K562 (cell line): ENCODE data around the gene EPHX1. TPM values are rescaled to one million over a fixed set of nuclear protein-coding genes. Genes with fewer than 3 reads are reported as not detected.

Source experiments
- ATAC-seq: fragments of 200-7000 bp; cut with Tn5 transposase; 3 replicates; pipeline ENCODE4 v1.9.1; 2020; ENCODE audit warnings: moderate library complexity
- BruUV-seq: library from RNA; stranded (reverse); fragments of 400-500 nt; replicated peaks from 2 replicates; lab custom pipeline; 2021; lab: Mats Ljungman, UMichigan
- CTCF ChIA-PET: fragments of 300-600 bp; formaldehyde crosslinking; extraction: SDS; loops from one replicate; lab custom pipeline; 2021; ENCODE audit warnings: low intra/inter-chr PET ratio; lab: Yijun Ruan, JAX
- POLR2A ChIA-PET: fragments of 300-600, 350-650 bp; sonication (Branson Sonifier 250); formaldehyde crosslinking; extraction: SDS; loops from one replicate; lab custom pipeline; 2021; ENCODE audit warnings: antibody characterized with exemption, inconsistent platforms; lab: Yijun Ruan, JAX
- DNase-seq, 4 experiments: peaks; one replicate each; pipeline versions ENCODE4 v3.0.0 to v3.0.0-alpha.2; 2011 to 2018; ENCODE audit warnings: low spot score in 3 of 4, mixed read lengths in 3 of 4; ENCODE audit errors: extremely low read depth in 1 of 4
- FAIRE-seq: peaks from 2 replicates; lab custom pipeline; 2011; peaks lifted over from hg19 to GRCh38; lab: Jason Lieb, UNC
- H2AFZ ChIP-seq: 2 replicates; pipeline ENCODE4 v1.6.0; 2011; ENCODE audit warnings: low read depth, low read length, control low read depth, inconsistent platforms
- H3K27ac ChIP-seq: fragments of 200-600 bp; 3 replicates; pipeline ENCODE4 v1.8.0; 2011; ENCODE audit warnings: low read depth, mild to moderate bottlenecking, control low read depth, inconsistent platforms, low read length, moderate library complexity, mixed read lengths; ENCODE audit errors: extremely low read depth
- H3K27me3 ChIP-seq, 2 experiments: fragments of 300-600 bp in 1 of 2; 2 replicates in 1 of 2; 3 replicates in 1 of 2; pipeline versions ENCODE4 v1.6.0 to v1.8.0; 2011; ENCODE audit warnings: inconsistent platforms in 2 of 2, low read length in 2 of 2, mild to moderate bottlenecking in 1 of 2, mixed read lengths in 1 of 2, moderate library complexity in 1 of 2; ENCODE audit not compliant: control insufficient read depth in 2 of 2, insufficient read depth in 2 of 2
- H3K36me3 ChIP-seq: fragments of 300-600 bp; 3 replicates; pipeline ENCODE4 v1.8.0; 2011; ENCODE audit warnings: mild to moderate bottlenecking, low read length, inconsistent platforms; ENCODE audit not compliant: control insufficient read depth, insufficient read depth
- H3K4me1 ChIP-seq, 2 experiments: fragments of 200-600 bp in 1 of 2; replicated peaks in 1 of 2; 2 replicates in 1 of 2; 3 replicates in 1 of 2; pipeline versions ENCODE4 v1.5.1 to v1.8.0; 2011; ENCODE audit warnings: inconsistent platforms in 2 of 2, low read length in 2 of 2, mild to moderate bottlenecking in 1 of 2, mixed read lengths in 1 of 2, moderate library complexity in 1 of 2; ENCODE audit not compliant: control insufficient read depth in 2 of 2, insufficient read depth in 2 of 2
- H3K4me2 ChIP-seq: 2 replicates; pipeline ENCODE4 v1.6.1; 2011; ENCODE audit warnings: low read length, control low read depth, inconsistent platforms, mixed read lengths; ENCODE audit not compliant: insufficient read depth
- H3K4me3 ChIP-seq: fragments of 200-600 bp; sonication (generic), shearing (Covaris generic); 2 replicates; pipeline ENCODE4 v1.5.1; 2016; ENCODE audit warnings: control low read depth, inconsistent platforms
- H3K79me2 ChIP-seq: fragments of 200-600 bp; 3 replicates; pipeline ENCODE4 v1.8.0; 2011; ENCODE audit warnings: low read length, inconsistent platforms; ENCODE audit not compliant: control insufficient read depth, insufficient read depth
- H3K9ac ChIP-seq, 2 experiments: 2 replicates each; pipeline versions ENCODE4 v1.6.0 to v1.6.1; 2011; ENCODE audit warnings: low read depth in 2 of 2, low read length in 2 of 2, control low read depth in 1 of 2, inconsistent platforms in 1 of 2, mild to moderate bottlenecking in 1 of 2, mixed read lengths in 1 of 2; ENCODE audit not compliant: insufficient read depth in 1 of 2
- H3K9me1 ChIP-seq: one replicate; pipeline ENCODE4 v1.6.0; 2011; ENCODE audit warnings: inconsistent platforms, mild to moderate bottlenecking, low read length, moderate library complexity; ENCODE audit not compliant: control insufficient read depth, insufficient read depth
- H3K9me3 ChIP-seq: replicated peaks from 2 replicates; pipeline ENCODE4 v1.5.1; 2011; ENCODE audit warnings: low read depth, low read length, inconsistent platforms; ENCODE audit not compliant: control insufficient read depth, insufficient read depth
- H4K20me1 ChIP-seq: replicated peaks from 2 replicates; pipeline ENCODE4 v1.6.1; 2011; ENCODE audit warnings: low read length, inconsistent platforms, mixed read lengths; ENCODE audit not compliant: control insufficient read depth, insufficient read depth
- CBFA2T3 ChIP-seq: fragments of 450-650 bp; IDR thresholded peaks from 2 replicates; pipeline ENCODE4 v1.6.1; 2017
- E4F1 ChIP-seq: fragments of 250-450 bp; sonication (Bioruptor Pico); IDR thresholded peaks from 2 replicates; pipeline ENCODE4 v1.5.0; 2021; ENCODE audit warnings: mild to moderate bottlenecking, borderline replicate concordance
- GATA2 ChIP-seq: sonication (generic); formaldehyde crosslinking; IDR thresholded peaks from 2 replicates; pipeline ENCODE4 v1.4.0; 2020; ENCODE audit warnings: mild to moderate bottlenecking, missing genetic modification reagents
- NFIC ChIP-seq: fragments of 450-650 bp; IDR thresholded peaks from 2 replicates; pipeline ENCODE4 v1.6.1; 2017; ENCODE audit warnings: mild to moderate bottlenecking, inconsistent platforms
- TAF7 ChIP-seq: fragments of 450-650 bp; IDR thresholded peaks from 2 replicates; pipeline ENCODE4 v1.6.1; 2016; ENCODE audit warnings: missing genetic modification characterization, missing compliant biosample characterization
- TFAP4 ChIP-seq: sonication (generic); formaldehyde crosslinking; IDR thresholded peaks from 2 replicates; pipeline ENCODE4 v1.8.0; 2022; ENCODE audit warnings: missing genetic modification reagents, mild to moderate bottlenecking, moderate library complexity, borderline replicate concordance
- ZBTB26 ChIP-seq: fragments of 450-650 bp; formaldehyde crosslinking; IDR thresholded peaks from 2 replicates; pipeline ENCODE4 v1.4.0; 2022; ENCODE audit warnings: missing genetic modification characterization
- WGBS: fragments of 100-300 bp; shearing (Covaris generic); methylation state at CpG from one replicate; pipeline ENCODE4 v1.1.6; 2016; ENCODE audit warnings: low coverage, mixed read lengths; ENCODE audit not compliant: insufficient coverage; ENCODE audit errors: missing lambda C conversion rate; 5-methylcytosine and 5-hydroxymethylcytosine counted together
- in situ Hi-C: fragments of 300-500 bp; cut with MboI; formaldehyde crosslinking; loops from 4 replicates; pipeline ENCODE4 v1.15.0; 2018; ENCODE audit warnings: inconsistent platforms, mixed read lengths
- intact Hi-C: fragments of 100-400 bp; cut with micrococcal nuclease; formaldehyde crosslinking; loops from 2 replicates; pipeline ENCODE4 v1.14.2; 2022
- polyA plus RNA-seq, 8 experiments: library from polyadenylated mRNA; depleted of rRNA in 4 of 8; stranded (reverse) in 5 of 8; unstranded in 3 of 8; fragments of >200 nt; fragmentation: Nextera tagmentation in 2 of 8; fragmentation: Illumina TruSeq in 1 of 8; extraction: Ambion mirVana in 2 of 8; extraction: Trizol in 1 of 8; gene quantifications; 2 replicates each; pipeline versions ENCODE4 v1.2.1 to v1.2.3, GENCODE V29; 2011 to 2014; ENCODE audit warnings: inconsistent platforms in 1 of 8, missing spikeins in 1 of 8
- total RNA-seq, 7 experiments: library from RNA; depleted of rRNA in 6 of 7; stranded (reverse); fragments of >200 nt in 6 of 7; fragmentation: Illumina TruSeq in 2 of 7; extraction: Trizol in 2 of 7; gene quantifications; 2 replicates each; pipeline versions ENCODE4 v1.2.1 to v1.2.3, GENCODE V29; 2011 to 2021; ENCODE audit warnings: low replicate concordance in 1 of 7

EPHX1 gene
- total and polyA plus RNA-seq, 9 of the 15 experiments (the other 6 are each of a cell fraction or from before 2014, with no cell fraction given) = 0.21 to 27.0 (median 6.7) TPM

GRCh38 chr1:225847610-225848009 lies 37.7 kb downstream of the EPHX1 start:
- Histone ChIP-seq H3K4me2 (no peak overlapping the region), H3K9me3 (no peaks in the 10 kb centered on the region), H4K20me1 (peaks cover 4% of the 10 kb centered on the region; the same call in 1 of the 2 replicates), H3K9ac (peak overlapping the region in 1 of 2 experiments; percentile 77; a peak in 2 of 4 replicates), H2AFZ (no peak overlapping the region), H3K4me3 (no peak overlapping the region), H3K9me1 (no peaks in the 10 kb centered on the region), H3K36me3 (peaks cover 42% of the 10 kb centered on the region), H3K27me3 (no peaks in the 10 kb centered on the region), H3K27ac (no peak overlapping the region), H3K4me1 (peaks cover 9 to 38% of the 10 kb centered on the region in 2 experiments; a peak in 4 of 5 replicates), H3K79me2 (no peaks in the 10 kb centered on the region)
- 16% methylated on average over 4 of the region's 4 CpGs for WGBS
- peak in 1 of 4 experiments; percentile 35 for DNase-seq
- in situ Hi-C loops = loop anchor here (10.0 kb wide), 1 partner anchor 373 kb away; no protein-coding TSS in a partner anchor
- intact Hi-C loops = loop anchor here (2.0 to 10.0 kb wide), 4 partner anchors 71 to 293 kb away; partner anchors contain the start of genes ENAH and SRP9
- FAIRE-seq = no peak
- ATAC-seq = no peak
- TF ChIP-seq E4F1 (CRISPR knock-in tag) (no peak), TFAP4 (peak; percentile 21; the same call in 1 of the 2 replicates), ZBTB26 (CRISPR knock-in tag) (no peak), NFIC (peak; percentile 67), CBFA2T3 (0 out of 2 replicates have a peak, but pooled peaks have one; percentile 9), GATA2 (no peak), TAF7 (tag) (no peak)
- BruUV-seq = no TSS peak
- POLR2A ChIA-PET = interaction anchor here (0.7 kb wide), 1 partner anchor 119 kb away, joined by 3 read pairs; no protein-coding TSS in a partner anchor
- CTCF ChIA-PET = interaction anchor here (3.6 kb wide), 1 partner anchor 372 kb away, joined by 53 read pairs; no protein-coding TSS in a partner anchor
